ENCODE data around the gene TTC3.
"Not testable (repeated sequence)": the region's sequence is repeated elsewhere in the genome, so short reads cannot be mapped to it uniquely, and the experiment has no call there.

The TTC3 gene

GRCh38 chr21:37047079-37047478 lies 26.0 kb upstream of the TTC3 start:
- no peak for TF ChIP-seq ZNF274 (IDR thresholded peaks at IDR 0.05; ENCODE audit: low read depth, low read length)
- H3K4me3 ChIP-seq (ENCODE audit: low read length): no peak overlapping the region

- H3K4me3 ChIP-seq (ENCODE audit: low read length): not testable (repeated sequence)
These were observed 23.3 kb upstream of the TTC3 start for GRCh38 chr21:37049741-37050140.

GRCh38 chr21:37055271-37055855 lies 17.7 kb upstream of the TTC3 start:
- H3K4me3 ChIP-seq (ENCODE audit: low read length): no peak overlapping the region
- TF ChIP-seq ZNF274 (IDR thresholded peaks at IDR 0.05; ENCODE audit: low read depth, low read length): no peak

GRCh38 chr21:37057614-37058013 lies 15.4 kb upstream of the TTC3 start:
- no peak for TF ChIP-seq ZNF274 (IDR thresholded peaks at IDR 0.05; ENCODE audit: low read depth, low read length)
- H3K4me3 ChIP-seq (ENCODE audit: low read length): no peak overlapping the region

- no peak for TF ChIP-seq ZNF274 (IDR thresholded peaks at IDR 0.05; ENCODE audit: low read depth, low read length)
These were observed 14.8 kb upstream of the TTC3 start for GRCh38 chr21:37058261-37058660.

GRCh38 chr21:37059181-37059580 lies 13.9 kb upstream of the TTC3 start:
- no peak overlapping the region for H3K4me3 ChIP-seq (ENCODE audit: low read length)
- TF ChIP-seq ZNF274 (IDR thresholded peaks at IDR 0.05; ENCODE audit: low read depth, low read length): no peak

More at GRCh38 chr21:37058261-37058660, 14.8 kb upstream of the TTC3 start:
- no peak overlapping the region for H3K4me3 ChIP-seq (ENCODE audit: low read length)

GRCh38 chr21:37060296-37060695 lies 12.8 kb upstream of the TTC3 start:
- TF ChIP-seq ZNF274 (IDR thresholded peaks at IDR 0.05; ENCODE audit: low read depth, low read length): no peak
- H3K4me3 ChIP-seq (ENCODE audit: low read length): no peak overlapping the region

- no peak overlapping the region for H3K4me3 ChIP-seq (ENCODE audit: low read length)
- TF ChIP-seq ZNF274 (IDR thresholded peaks at IDR 0.05; ENCODE audit: low read depth, low read length): no peak
These were observed 11.0 kb upstream of the TTC3 start for GRCh38 chr21:37061926-37062592.

- no peak overlapping the region for H3K4me3 ChIP-seq (ENCODE audit: low read length)
- TF ChIP-seq ZNF274 (IDR thresholded peaks at IDR 0.05; ENCODE audit: low read depth, low read length): no peak
These were observed 10.5 kb upstream of the TTC3 start for GRCh38 chr21:37062593-37062935.

- TF ChIP-seq ZNF274 (IDR thresholded peaks at IDR 0.05; ENCODE audit: low read depth, low read length): no peak
- H3K4me3 ChIP-seq (ENCODE audit: low read length): no peak overlapping the region
These were observed 9.6 kb upstream of the TTC3 start for GRCh38 chr21:37063433-37063832.

- no peak for TF ChIP-seq ZNF274 (IDR thresholded peaks at IDR 0.05; ENCODE audit: low read depth, low read length)
- H3K4me3 ChIP-seq (ENCODE audit: low read length): no peak overlapping the region
These were observed 8.2 kb upstream of the TTC3 start for GRCh38 chr21:37064841-37065240.

GRCh38 chr21:37065561-37066177 lies 7.4 kb upstream of the TTC3 start:
- H3K4me3 ChIP-seq (ENCODE audit: low read length): no peak overlapping the region
- TF ChIP-seq ZNF274 (IDR thresholded peaks at IDR 0.05; ENCODE audit: low read depth, low read length): no peak

GRCh38 chr21:37071561-37072273 lies 1.3 kb upstream of the TTC3 start:
- no peak for TF ChIP-seq ZNF274 (IDR thresholded peaks at IDR 0.05; ENCODE audit: low read depth, low read length)
- peak overlapping the region; percentile 82 for H3K4me3 ChIP-seq (ENCODE audit: low read length)

- TF ChIP-seq ZNF274 (IDR thresholded peaks at IDR 0.05; ENCODE audit: low read depth, low read length): no peak
- peak overlapping the region; percentile 82 for H3K4me3 ChIP-seq (ENCODE audit: low read length)
These were observed 623 bp upstream of the TTC3 start for GRCh38 chr21:37072274-37072987.
